Upper lobe of left lung (tissue), 4 donors: ENCODE measurements around the gene SORCS1.

Source experiments
- POLR2A ChIP-seq, 4 donors: fragments of 450-650 bp; IDR thresholded peaks; one replicate each; pipeline ENCODE4 v1.5.1; 2016 to 2017; ENCODE audit warnings: antibody characterized with exemption in 4 of 4, mild to moderate bottlenecking in 2 of 4
- TF ChIP-seq, protein P1 (sequence below), 6 experiments: fragments of 450-650 bp in 4 of 6; fragments of 200-600 bp in 2 of 6; sonication (generic) in 2 of 6; IDR thresholded peaks; one replicate each; pipeline ENCODE4 v1.5.1; 2016 to 2019; ENCODE audit warnings: antibody characterized with exemption in 6 of 6

DNA sequence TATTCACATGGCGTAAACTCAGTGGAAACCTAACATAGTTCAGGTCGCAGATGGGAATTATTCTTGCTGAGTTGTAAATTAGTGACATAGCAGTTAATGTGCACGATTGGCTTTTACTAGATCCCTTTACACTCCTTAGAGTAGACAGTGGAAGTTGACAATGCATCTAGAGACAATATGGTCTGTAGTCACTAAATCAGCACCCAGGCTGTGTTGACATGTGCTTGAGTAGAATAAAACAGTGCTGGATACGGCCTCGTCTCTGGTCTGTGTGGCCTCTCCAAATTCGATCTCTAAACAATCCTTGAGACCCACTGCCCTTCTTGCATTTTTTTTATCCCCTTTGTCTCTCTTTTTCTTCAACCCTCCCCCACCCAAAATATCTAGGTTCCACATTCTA is 615.7 kb downstream of the SORCS1 start:
- TF ChIP-seq POLR2A (IDR thresholded peaks at IDR 0.05) = no peak
- TF ChIP-seq, protein P1, sequence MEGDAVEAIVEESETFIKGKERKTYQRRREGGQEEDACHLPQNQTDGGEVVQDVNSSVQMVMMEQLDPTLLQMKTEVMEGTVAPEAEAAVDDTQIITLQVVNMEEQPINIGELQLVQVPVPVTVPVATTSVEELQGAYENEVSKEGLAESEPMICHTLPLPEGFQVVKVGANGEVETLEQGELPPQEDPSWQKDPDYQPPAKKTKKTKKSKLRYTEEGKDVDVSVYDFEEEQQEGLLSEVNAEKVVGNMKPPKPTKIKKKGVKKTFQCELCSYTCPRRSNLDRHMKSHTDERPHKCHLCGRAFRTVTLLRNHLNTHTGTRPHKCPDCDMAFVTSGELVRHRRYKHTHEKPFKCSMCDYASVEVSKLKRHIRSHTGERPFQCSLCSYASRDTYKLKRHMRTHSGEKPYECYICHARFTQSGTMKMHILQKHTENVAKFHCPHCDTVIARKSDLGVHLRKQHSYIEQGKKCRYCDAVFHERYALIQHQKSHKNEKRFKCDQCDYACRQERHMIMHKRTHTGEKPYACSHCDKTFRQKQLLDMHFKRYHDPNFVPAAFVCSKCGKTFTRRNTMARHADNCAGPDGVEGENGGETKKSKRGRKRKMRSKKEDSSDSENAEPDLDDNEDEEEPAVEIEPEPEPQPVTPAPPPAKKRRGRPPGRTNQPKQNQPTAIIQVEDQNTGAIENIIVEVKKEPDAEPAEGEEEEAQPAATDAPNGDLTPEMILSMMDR (IDR thresholded peaks at IDR 0.05) = no peak
